ENCODE measurements around the gene TAS2R20.

GRCh38 chr12:11016937-11017336 lies 18.8 kb upstream of the TAS2R20 start:
- no peak for TF ChIP-seq EZH2phosphoT487 (IDR thresholded peaks at IDR 0.05; ENCODE audit: borderline replicate concordance, low read length)
- TF ChIP-seq CTCF (conservative IDR thresholded peaks at IDR 0.05; ENCODE audit: low read depth, low read length) = no peak
- no peak for TF ChIP-seq EZH2 (IDR thresholded peaks at IDR 0.05; ENCODE audit: low read length, unreplicated experiment)
